Nephron progenitor cell (in vitro differentiated cells): ENCODE results near the gene FRMD8.

Source experiments
- DNase-seq: peaks from one replicate; pipeline ENCODE4 v3.0.0; 2021
- H3K27ac Mint-ChIP-seq: 2 replicates; pipeline ENCODE4 v1.8.0; 2021; ENCODE audit warnings: mild to moderate bottlenecking, moderate library complexity, mixed read lengths
- H3K27me3 Mint-ChIP-seq: 2 replicates; pipeline ENCODE4 v1.8.0; 2021; ENCODE audit warnings: mild to moderate bottlenecking, low read depth, mixed read lengths; ENCODE audit not compliant: poor library complexity
- H3K36me3 Mint-ChIP-seq: 2 replicates; pipeline ENCODE4 v1.8.0; 2021; ENCODE audit warnings: low read depth, mixed read lengths
- H3K4me1 Mint-ChIP-seq: 2 replicates; pipeline ENCODE4 v1.8.0; 2021; ENCODE audit warnings: mixed read lengths
- H3K4me3 Mint-ChIP-seq: 2 replicates; pipeline ENCODE4 v1.8.0; 2021; ENCODE audit warnings: mild to moderate bottlenecking, moderate library complexity, mixed read lengths
- H3K9me3 Mint-ChIP-seq: 2 replicates; pipeline ENCODE4 v1.8.0; 2021; ENCODE audit warnings: mild to moderate bottlenecking, moderate library complexity, mixed read lengths
- TF ChIP-seq, protein P1 (sequence below): fragments of 200-600 bp; sonication (generic); IDR thresholded peaks from 2 replicates; pipeline ENCODE4 v1.5.0; 2021; ENCODE audit warnings: antibody characterized with exemption

The FRMD8 gene

DNA sequence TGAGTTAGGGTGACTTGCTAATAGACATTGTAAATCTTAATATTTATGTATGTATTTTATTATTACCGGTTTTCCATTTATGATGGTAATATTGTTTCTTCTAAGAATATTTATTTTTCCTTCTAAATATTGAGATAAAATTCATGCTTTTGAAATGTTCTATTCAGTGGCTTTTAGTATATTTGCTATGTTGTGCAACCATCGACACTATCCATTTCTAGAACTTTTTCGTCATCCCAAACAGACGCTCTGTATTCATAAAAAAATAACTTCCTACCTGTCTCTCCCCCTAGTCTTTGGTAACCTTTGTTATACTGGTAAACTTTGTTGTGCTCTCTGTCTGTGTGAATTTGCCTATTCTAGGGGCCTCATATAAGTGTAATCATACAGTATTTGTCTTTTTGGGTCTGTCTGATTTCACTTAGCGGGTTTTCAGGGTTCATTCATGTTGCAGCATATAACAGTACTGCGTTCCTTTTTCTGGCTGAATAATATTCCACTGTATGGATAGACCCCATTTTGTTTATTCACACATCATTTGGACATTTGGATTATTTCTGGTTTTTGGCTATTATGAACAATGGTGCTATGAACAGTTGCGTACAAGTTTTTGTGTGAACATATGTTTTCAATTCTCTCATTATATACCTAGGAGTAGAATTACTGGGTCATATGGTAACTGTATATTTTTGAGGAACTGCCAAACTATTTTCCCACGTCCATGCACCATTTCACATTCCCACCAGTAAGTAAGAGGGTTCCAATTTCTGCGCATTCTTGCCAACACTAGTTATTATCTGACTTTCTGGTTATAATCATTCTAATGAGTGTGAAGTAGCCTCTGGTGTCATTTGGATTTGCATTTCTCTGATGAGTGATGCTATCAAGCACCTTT lies 52.1 kb downstream of the FRMD8 start:
- H3K4me1 Mint-ChIP-seq = peaks cover 48% of the 10 kb centered on the region
- peak overlapping the region; percentile 60 for H3K27ac Mint-ChIP-seq
- H3K9me3 Mint-ChIP-seq = no peaks in the 10 kb centered on the region
- TF ChIP-seq, protein P1, sequence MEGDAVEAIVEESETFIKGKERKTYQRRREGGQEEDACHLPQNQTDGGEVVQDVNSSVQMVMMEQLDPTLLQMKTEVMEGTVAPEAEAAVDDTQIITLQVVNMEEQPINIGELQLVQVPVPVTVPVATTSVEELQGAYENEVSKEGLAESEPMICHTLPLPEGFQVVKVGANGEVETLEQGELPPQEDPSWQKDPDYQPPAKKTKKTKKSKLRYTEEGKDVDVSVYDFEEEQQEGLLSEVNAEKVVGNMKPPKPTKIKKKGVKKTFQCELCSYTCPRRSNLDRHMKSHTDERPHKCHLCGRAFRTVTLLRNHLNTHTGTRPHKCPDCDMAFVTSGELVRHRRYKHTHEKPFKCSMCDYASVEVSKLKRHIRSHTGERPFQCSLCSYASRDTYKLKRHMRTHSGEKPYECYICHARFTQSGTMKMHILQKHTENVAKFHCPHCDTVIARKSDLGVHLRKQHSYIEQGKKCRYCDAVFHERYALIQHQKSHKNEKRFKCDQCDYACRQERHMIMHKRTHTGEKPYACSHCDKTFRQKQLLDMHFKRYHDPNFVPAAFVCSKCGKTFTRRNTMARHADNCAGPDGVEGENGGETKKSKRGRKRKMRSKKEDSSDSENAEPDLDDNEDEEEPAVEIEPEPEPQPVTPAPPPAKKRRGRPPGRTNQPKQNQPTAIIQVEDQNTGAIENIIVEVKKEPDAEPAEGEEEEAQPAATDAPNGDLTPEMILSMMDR = no peak
- H3K36me3 Mint-ChIP-seq = peaks cover 44% of the 10 kb centered on the region
- H3K27me3 Mint-ChIP-seq = no peaks in the 10 kb centered on the region
- DNase-seq = no peak
- H3K4me3 Mint-ChIP-seq = no peak overlapping the region

DNA sequence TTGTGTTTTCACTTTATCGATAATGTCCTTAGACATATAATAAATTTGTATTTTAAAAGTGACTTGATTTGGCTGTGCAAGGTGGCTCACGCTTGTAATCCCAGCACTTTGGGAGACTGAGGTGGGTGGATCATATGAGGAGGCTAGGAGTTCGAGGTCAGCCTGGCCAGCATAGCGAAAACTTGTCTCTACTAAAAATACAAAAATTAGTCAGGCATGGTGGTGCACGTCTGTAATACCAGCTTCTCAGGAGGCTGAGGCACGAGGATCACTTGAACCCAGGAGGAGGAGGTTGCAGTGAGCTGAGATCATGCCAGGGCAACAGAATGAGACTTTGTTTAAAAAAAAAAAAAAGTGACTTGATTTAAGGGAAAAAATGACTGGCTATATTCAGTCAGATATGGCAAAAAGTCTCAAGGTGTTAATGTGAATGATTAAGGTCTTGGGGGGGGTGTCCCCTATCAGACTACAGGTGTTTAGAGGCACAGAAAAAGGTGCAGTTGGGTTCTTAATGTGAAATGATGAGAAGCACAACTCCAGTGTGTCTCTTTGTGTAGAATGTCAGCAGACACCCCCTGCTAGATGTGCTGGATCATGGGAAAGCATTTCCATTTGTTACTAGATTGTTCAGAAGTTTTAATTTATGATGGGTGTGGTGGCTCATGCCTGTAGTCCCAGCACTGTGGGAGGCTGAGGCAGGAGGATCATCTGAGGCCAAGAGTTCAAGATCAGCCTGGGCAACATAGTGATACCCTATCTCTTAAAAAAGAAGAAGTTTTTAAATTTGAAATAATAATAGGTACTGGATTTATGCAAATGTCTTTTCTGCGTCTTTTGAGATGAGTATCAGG lies 53.1 kb downstream of the FRMD8 start:
- H3K27me3 Mint-ChIP-seq = no peaks in the 10 kb centered on the region
- H3K4me1 Mint-ChIP-seq = peaks cover 57% of the 10 kb centered on the region
- no peaks in the 10 kb centered on the region for H3K9me3 Mint-ChIP-seq
- TF ChIP-seq, protein P1 = no peak
- DNase-seq = no peak
- peak overlapping the region; percentile 15 for H3K4me3 Mint-ChIP-seq
- H3K27ac Mint-ChIP-seq = peak overlapping the region; percentile 60
- H3K36me3 Mint-ChIP-seq = peaks cover 50% of the 10 kb centered on the region

DNA sequence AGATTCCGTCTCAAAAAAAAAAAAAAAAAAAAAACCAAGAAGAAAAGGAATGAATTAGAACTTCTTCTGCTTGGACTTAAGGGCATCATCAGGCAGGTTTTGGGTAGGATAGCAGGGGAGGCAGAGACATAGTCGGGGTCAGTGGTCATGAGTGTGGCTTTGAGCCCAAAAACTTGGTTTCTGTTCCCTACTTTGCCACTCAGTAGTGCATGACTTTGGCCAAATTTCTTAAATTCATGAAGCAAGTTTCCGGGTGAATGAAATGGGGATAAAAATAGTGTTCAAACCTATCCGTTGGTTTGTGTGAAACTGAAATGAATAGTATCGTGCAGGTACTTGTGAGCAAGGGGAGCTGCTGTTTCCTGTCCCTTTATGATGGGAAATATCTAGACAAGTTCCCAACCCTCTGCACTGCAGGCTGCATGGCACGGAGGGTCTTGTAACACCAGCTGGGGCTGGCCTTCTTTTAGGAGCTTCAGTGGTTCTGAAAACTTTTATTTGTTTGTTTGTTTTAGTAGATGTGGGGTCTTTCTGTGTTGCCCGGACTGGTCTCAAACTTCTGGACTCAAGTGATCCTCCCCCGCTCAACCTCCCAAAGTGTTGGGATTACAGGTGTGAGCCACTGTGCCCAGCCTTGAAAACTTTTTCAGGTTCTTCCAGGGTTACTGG lies 54.5 kb downstream of the FRMD8 start:
- Mint-ChIP-seq H3K9me3 (no peaks in the 10 kb centered on the region), H3K4me1 (peaks cover 64% of the 10 kb centered on the region), H3K27ac (peak overlapping the region; percentile 57), H3K27me3 (no peaks in the 10 kb centered on the region), H3K36me3 (peaks cover 43% of the 10 kb centered on the region), H3K4me3 (no peak overlapping the region)
- no peak for DNase-seq
- TF ChIP-seq, protein P1 = no peak

DNA sequence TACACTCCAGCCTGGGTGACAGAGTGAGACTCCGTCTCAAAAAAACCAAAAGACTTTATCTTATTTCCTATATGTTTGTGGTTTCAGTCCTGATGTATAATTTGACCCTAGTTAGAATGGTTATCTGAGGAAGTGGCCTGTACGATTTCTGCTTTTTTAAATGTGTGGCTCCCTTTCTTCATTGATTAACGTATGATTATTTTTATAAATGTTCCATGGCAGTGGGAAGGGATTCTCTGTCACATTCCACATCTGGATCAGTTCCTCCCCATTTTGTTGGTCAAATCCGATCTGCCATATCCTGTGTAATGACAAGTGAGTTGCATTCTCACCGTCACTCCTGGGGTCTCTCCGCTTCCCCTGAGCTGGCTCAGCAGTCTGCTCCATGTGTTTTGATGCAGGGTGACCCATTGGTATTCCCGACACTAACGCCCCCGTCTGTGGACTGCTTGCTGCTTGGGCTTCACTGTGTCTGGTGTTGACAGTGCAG lies 56.5 kb downstream of the FRMD8 start:
- Mint-ChIP-seq H3K4me3 (peak overlapping the region; percentile 28), H3K27me3 (no peaks in the 10 kb centered on the region), H3K36me3 (peaks cover 48% of the 10 kb centered on the region), H3K4me1 (peaks cover 58% of the 10 kb centered on the region), H3K27ac (peak overlapping the region; percentile 98), H3K9me3 (peaks cover 3% of the 10 kb centered on the region)
- DNase-seq = no peak
- TF ChIP-seq, protein P1 = no peak

DNA sequence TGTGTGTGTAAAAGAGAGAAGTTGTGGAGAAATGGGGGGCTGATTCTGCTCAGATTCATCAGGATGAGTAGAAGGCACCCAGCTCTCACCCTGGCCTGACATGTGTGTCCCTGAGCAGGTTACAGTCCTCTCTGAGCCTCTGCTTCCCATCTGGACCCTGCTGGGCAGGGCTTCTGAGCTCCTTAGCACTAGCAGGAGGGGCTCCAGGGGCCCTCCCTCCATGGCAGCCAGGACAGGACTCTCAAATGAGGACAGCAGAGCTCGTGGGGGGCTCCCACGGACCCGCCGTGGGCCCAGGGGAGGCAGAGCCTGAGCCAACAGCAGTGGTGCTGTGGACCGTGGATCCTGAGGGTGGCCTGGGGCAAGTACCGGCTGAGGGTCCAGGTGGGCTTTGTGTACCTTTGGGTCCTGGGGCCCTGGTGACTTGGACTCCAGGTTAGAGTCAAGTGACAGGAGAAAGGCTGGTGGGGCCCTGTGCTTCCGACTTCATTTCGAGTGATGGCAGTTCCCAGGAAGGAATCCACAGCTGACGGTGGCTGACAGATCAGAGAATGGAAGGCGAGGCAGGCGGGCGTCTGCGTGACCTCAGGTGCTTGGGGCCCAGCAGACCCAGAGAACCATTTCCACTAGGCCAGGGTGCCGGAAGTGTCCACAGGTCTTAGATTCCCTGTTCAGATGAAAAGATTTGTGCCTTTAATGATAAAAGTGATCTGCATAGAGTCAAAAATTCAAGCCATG lies 58.0 kb downstream of the FRMD8 start:
- peaks cover 73% of the 10 kb centered on the region for H3K4me1 Mint-ChIP-seq

More for the DNA sequence above, 58.0 kb downstream of the FRMD8 start:
- Mint-ChIP-seq H3K27ac (peak overlapping the region; percentile 98), H3K27me3 (no peaks in the 10 kb centered on the region), H3K4me3 (no peak overlapping the region), H3K36me3 (peaks cover 41% of the 10 kb centered on the region), H3K9me3 (peaks cover 9% of the 10 kb centered on the region)
- no peak for DNase-seq
- TF ChIP-seq, protein P1 = no peak
